ENCODE data around the gene CNOT6L.
A peak's percentile ranks its signal among the peaks of the same experiment; 100 is the strongest.

The CNOT6L gene

GRCh38 chr4:77711469-77711868 lies 107.7 kb downstream of the CNOT6L start:
- no peaks in the 10 kb centered on the region for H3K36me3 ChIP-seq (ENCODE audit: control insufficient read depth, insufficient read depth, low read length)
- H3K4me1 ChIP-seq (ENCODE audit: control insufficient read depth, insufficient read depth, low read length): peaks cover 6% of the 10 kb centered on the region; the same call in 1 of the 2 replicates
- no peaks in the 10 kb centered on the region for H3K9me3 ChIP-seq (ENCODE audit: control insufficient read depth, insufficient read depth, low read depth, low read length)
- no peak overlapping the region for H3K27ac ChIP-seq (ENCODE audit: low read depth, low read length)
- H3K27me3 ChIP-seq (ENCODE audit: control insufficient read depth, insufficient read depth, low read length): no peaks in the 10 kb centered on the region
- no peak overlapping the region for H3K4me3 ChIP-seq (ENCODE audit: low read depth, low read length)
- H3K9ac ChIP-seq (ENCODE audit: low read length): no peak overlapping the region

DNA sequence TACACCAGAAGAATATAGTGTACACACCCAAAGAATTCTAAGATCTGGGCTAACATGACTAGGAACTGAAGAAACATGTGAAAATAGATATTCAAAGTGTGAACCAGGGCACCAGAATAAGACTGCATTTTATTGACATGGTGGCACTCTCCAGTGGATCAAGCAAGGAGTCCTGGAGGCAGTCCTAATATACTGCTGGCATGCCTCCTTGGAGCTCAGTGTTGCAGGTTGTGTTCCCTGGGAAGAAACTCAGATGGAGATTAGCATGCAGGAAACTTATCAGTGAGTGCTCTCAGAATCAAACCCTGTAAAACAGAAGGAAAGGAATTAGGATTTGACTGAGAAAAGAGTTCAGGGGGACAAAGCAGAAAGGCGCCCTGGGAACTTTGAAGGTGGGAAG lies 108.5 kb downstream of the CNOT6L start:
- H3K36me3 ChIP-seq (ENCODE audit: control insufficient read depth, insufficient read depth, low read length): no peaks in the 10 kb centered on the region
- H3K27ac ChIP-seq (ENCODE audit: low read depth, low read length): no peak overlapping the region
- H3K9ac ChIP-seq (ENCODE audit: low read length): no peak overlapping the region
- H3K4me1 ChIP-seq (ENCODE audit: control insufficient read depth, insufficient read depth, low read length): peaks cover 6% of the 10 kb centered on the region; the same call in 1 of the 2 replicates
- H3K9me3 ChIP-seq (ENCODE audit: control insufficient read depth, insufficient read depth, low read depth, low read length): no peaks in the 10 kb centered on the region
- no peaks in the 10 kb centered on the region for H3K27me3 ChIP-seq (ENCODE audit: control insufficient read depth, insufficient read depth, low read length)
- no peak overlapping the region for H3K4me3 ChIP-seq (ENCODE audit: low read depth, low read length)

DNA sequence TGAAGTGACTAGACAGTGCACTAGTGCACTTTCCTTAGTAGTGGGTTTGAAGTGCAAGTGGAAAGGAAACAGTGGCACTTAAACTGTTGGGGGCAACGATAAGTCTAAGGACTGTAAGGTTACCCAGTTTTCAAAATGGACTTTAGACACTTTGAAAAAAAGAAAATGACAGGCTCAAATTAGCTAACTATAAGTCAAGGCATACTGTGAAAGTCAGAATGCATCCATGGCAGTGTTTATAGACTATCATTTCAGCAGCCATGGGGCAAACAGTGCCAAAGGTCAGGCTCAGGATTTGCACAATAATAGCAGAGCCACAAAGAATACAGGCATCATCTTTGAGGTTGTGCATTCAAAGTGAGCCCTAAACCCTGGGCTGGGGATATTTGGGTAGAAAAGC lies 109.1 kb downstream of the CNOT6L start:
- no peak overlapping the region for H3K9ac ChIP-seq (ENCODE audit: low read length)

GRCh38 chr4:77706717-77707116 lies 112.5 kb downstream of the CNOT6L start:
- Histone ChIP-seq H3K36me3 (ENCODE audit: control insufficient read depth, insufficient read depth, low read length) (no peaks in the 10 kb centered on the region), H3K9ac (ENCODE audit: low read length) (no peak overlapping the region), H3K27ac (ENCODE audit: low read depth, low read length) (no peak overlapping the region), H3K4me1 (ENCODE audit: control insufficient read depth, insufficient read depth, low read length) (peaks cover 12% of the 10 kb centered on the region; the same call in 1 of the 2 replicates), H3K9me3 (ENCODE audit: control insufficient read depth, insufficient read depth, low read depth, low read length) (no peaks in the 10 kb centered on the region), H3K27me3 (ENCODE audit: control insufficient read depth, insufficient read depth, low read length) (no peaks in the 10 kb centered on the region), H3K4me3 (ENCODE audit: low read depth, low read length) (no peak overlapping the region)

More for the DNA sequence above, 109.1 kb downstream of the CNOT6L start:
- Histone ChIP-seq H3K27ac (ENCODE audit: low read depth, low read length) (no peak overlapping the region), H3K4me1 (ENCODE audit: control insufficient read depth, insufficient read depth, low read length) (peaks cover 6% of the 10 kb centered on the region; the same call in 1 of the 2 replicates), H3K9me3 (ENCODE audit: control insufficient read depth, insufficient read depth, low read depth, low read length) (no peaks in the 10 kb centered on the region), H3K36me3 (ENCODE audit: control insufficient read depth, insufficient read depth, low read length) (no peaks in the 10 kb centered on the region), H3K4me3 (ENCODE audit: low read depth, low read length) (no peak overlapping the region), H3K27me3 (ENCODE audit: control insufficient read depth, insufficient read depth, low read length) (no peaks in the 10 kb centered on the region)

DNA sequence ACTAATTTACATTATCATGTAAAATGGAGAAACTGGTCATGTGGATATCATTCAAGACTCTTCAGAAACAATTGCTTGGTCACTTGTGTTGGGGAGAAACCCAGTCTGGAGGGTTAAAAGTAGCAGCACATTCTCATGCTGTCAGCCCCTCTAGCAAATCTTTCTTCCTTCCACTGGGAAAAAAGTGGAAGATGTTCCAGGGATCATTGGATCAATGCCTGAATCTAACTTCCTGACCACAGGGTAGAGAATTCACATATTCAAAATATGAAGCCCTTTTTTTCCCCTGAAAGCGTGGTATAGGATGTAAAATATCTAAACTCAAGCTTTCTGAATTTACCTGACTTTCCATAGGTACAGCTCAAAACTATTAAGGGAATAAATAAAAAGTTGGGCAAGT lies 115.5 kb downstream of the CNOT6L start:
- H3K4me3 ChIP-seq (ENCODE audit: low read depth, low read length): no peak overlapping the region
- H3K27me3 ChIP-seq (ENCODE audit: control insufficient read depth, insufficient read depth, low read length): no peaks in the 10 kb centered on the region
- no peaks in the 10 kb centered on the region for H3K36me3 ChIP-seq (ENCODE audit: control insufficient read depth, insufficient read depth, low read length)
- H3K27ac ChIP-seq (ENCODE audit: low read depth, low read length): no peak overlapping the region
- peaks cover 18% of the 10 kb centered on the region for H3K4me1 ChIP-seq (ENCODE audit: control insufficient read depth, insufficient read depth, low read length)
- H3K9me3 ChIP-seq (ENCODE audit: control insufficient read depth, insufficient read depth, low read depth, low read length): no peaks in the 10 kb centered on the region
- H3K9ac ChIP-seq (ENCODE audit: low read length): no peak overlapping the region

GRCh38 chr4:77701121-77701520 lies 118.0 kb downstream of the CNOT6L start:
- Histone ChIP-seq H3K9me3 (ENCODE audit: control insufficient read depth, insufficient read depth, low read depth, low read length) (no peaks in the 10 kb centered on the region), H3K27me3 (ENCODE audit: control insufficient read depth, insufficient read depth, low read length) (no peaks in the 10 kb centered on the region), H3K4me3 (ENCODE audit: low read depth, low read length) (no peak overlapping the region), H3K36me3 (ENCODE audit: control insufficient read depth, insufficient read depth, low read length) (no peaks in the 10 kb centered on the region), H3K4me1 (ENCODE audit: control insufficient read depth, insufficient read depth, low read length) (peaks cover 21% of the 10 kb centered on the region), H3K27ac (ENCODE audit: low read depth, low read length) (no peak overlapping the region), H3K9ac (ENCODE audit: low read length) (no peak overlapping the region)

GRCh38 chr4:77699731-77700210 lies 119.4 kb downstream of the CNOT6L start:
- H3K27ac ChIP-seq (ENCODE audit: low read depth, low read length): no peak overlapping the region
- no peaks in the 10 kb centered on the region for H3K27me3 ChIP-seq (ENCODE audit: control insufficient read depth, insufficient read depth, low read length)
- H3K36me3 ChIP-seq (ENCODE audit: control insufficient read depth, insufficient read depth, low read length): no peaks in the 10 kb centered on the region
- H3K9ac ChIP-seq (ENCODE audit: low read length): no peak overlapping the region
- H3K4me1 ChIP-seq (ENCODE audit: control insufficient read depth, insufficient read depth, low read length): peaks cover 25% of the 10 kb centered on the region
- no peaks in the 10 kb centered on the region for H3K9me3 ChIP-seq (ENCODE audit: control insufficient read depth, insufficient read depth, low read depth, low read length)
- H3K4me3 ChIP-seq (ENCODE audit: low read depth, low read length): peak overlapping the region; percentile 23; the same call in 1 of the 2 replicates

- Histone ChIP-seq H3K27me3 (ENCODE audit: control insufficient read depth, insufficient read depth, low read length) (no peaks in the 10 kb centered on the region), H3K4me3 (ENCODE audit: low read depth, low read length) (no peak overlapping the region), H3K27ac (ENCODE audit: low read depth, low read length) (no peak overlapping the region), H3K4me1 (ENCODE audit: control insufficient read depth, insufficient read depth, low read length) (peaks cover 19% of the 10 kb centered on the region), H3K9me3 (ENCODE audit: control insufficient read depth, insufficient read depth, low read depth, low read length) (no peaks in the 10 kb centered on the region), H3K36me3 (ENCODE audit: control insufficient read depth, insufficient read depth, low read length) (no peaks in the 10 kb centered on the region), H3K9ac (ENCODE audit: low read length) (peak overlapping the region; percentile 11)
Measured at GRCh38 chr4:77697860-77698590, 121.1 kb downstream of the CNOT6L start.

- no peaks in the 10 kb centered on the region for H3K9me3 ChIP-seq (ENCODE audit: control insufficient read depth, insufficient read depth, low read depth, low read length)
- no peak overlapping the region for H3K9ac ChIP-seq (ENCODE audit: low read length)
- no peaks in the 10 kb centered on the region for H3K36me3 ChIP-seq (ENCODE audit: control insufficient read depth, insufficient read depth, low read length)
- peaks cover 19% of the 10 kb centered on the region for H3K4me1 ChIP-seq (ENCODE audit: control insufficient read depth, insufficient read depth, low read length)
- H3K27ac ChIP-seq (ENCODE audit: low read depth, low read length): no peak overlapping the region
- no peak overlapping the region for H3K4me3 ChIP-seq (ENCODE audit: low read depth, low read length)
- no peaks in the 10 kb centered on the region for H3K27me3 ChIP-seq (ENCODE audit: control insufficient read depth, insufficient read depth, low read length)
Measured at GRCh38 chr4:77695774-77696173, 123.4 kb downstream of the CNOT6L start.

DNA sequence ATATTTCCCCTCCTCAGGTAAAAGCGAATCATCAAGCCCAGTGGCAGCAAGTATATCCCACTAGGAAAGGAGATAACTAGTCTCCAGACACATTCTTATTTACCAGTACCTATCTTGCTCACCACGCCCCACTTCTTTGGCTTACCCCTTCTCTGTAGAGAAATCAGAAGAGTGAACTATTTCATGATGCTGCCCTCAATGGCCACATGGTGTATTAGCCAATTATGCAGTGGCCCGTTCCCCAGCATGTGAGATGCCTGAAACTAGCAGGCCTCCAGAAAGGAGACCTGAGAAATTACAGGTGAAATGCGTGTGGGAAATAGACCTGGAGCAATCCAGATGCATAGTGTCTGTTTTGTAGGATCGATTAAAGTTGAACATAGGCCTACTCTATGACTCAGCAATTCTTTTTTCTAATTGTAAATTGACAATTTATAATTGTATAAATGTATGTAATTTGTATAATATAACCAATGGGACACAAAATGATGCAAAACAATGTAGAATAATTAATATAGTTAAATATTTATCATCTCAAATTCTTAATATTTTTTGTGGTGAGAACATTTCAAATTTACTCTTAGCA lies 126.2 kb downstream of the CNOT6L start:
- no peaks in the 10 kb centered on the region for H3K27me3 ChIP-seq (ENCODE audit: control insufficient read depth, insufficient read depth, low read length)
- no peaks in the 10 kb centered on the region for H3K9me3 ChIP-seq (ENCODE audit: control insufficient read depth, insufficient read depth, low read depth, low read length)
- H3K27ac ChIP-seq (ENCODE audit: low read depth, low read length): no peak overlapping the region
- H3K4me3 ChIP-seq (ENCODE audit: low read depth, low read length): no peak overlapping the region
- H3K4me1 ChIP-seq (ENCODE audit: control insufficient read depth, insufficient read depth, low read length): peaks cover 10% of the 10 kb centered on the region
- H3K9ac ChIP-seq (ENCODE audit: low read length): no peak overlapping the region
- no peaks in the 10 kb centered on the region for H3K36me3 ChIP-seq (ENCODE audit: control insufficient read depth, insufficient read depth, low read length)

DNA sequence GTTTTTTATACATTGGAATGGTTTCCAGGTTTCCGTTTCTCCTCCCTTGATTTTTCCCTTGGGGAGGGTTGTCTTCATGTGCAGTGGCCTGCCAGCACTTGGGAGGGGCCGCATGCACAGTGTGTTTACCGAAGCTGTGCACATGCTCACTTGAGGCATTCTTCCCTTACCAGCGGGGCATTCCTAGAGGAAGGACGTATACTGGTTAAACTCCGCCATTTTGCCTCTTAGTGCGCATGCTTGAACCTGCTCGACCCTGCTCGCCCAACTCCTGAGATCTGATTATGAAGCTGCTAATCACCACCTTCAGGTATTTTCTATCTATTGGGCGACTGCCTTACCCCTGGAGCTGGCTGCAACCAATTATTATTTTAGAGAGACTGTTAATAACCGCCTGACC lies 137.4 kb downstream of the CNOT6L start:
- H3K4me3 ChIP-seq (ENCODE audit: low read depth, low read length): no peak overlapping the region
- H3K9me3 ChIP-seq (ENCODE audit: control insufficient read depth, insufficient read depth, low read depth, low read length): no peaks in the 10 kb centered on the region
- H3K27me3 ChIP-seq (ENCODE audit: control insufficient read depth, insufficient read depth, low read length): no peaks in the 10 kb centered on the region
- no peaks in the 10 kb centered on the region for H3K36me3 ChIP-seq (ENCODE audit: control insufficient read depth, insufficient read depth, low read length)
- H3K27ac ChIP-seq (ENCODE audit: low read depth, low read length): no peak overlapping the region
- no peak overlapping the region for H3K9ac ChIP-seq (ENCODE audit: low read length)
- no peaks in the 10 kb centered on the region for H3K4me1 ChIP-seq (ENCODE audit: control insufficient read depth, insufficient read depth, low read length)
